Uterus (tissue), 2 donors: Measurements from ENCODE around the gene RNF17.

Experiments used
- POLR2A ChIP-seq, 2 donors: fragments of 450-650 bp; IDR thresholded peaks; one replicate each; pipeline ENCODE4 v1.6.1; 2016; ENCODE audit warnings: antibody characterized with exemption in 2 of 2, mild to moderate bottlenecking in 1 of 2, moderate library complexity in 1 of 2
- TF ChIP-seq, protein P1 (sequence below), 4 experiments: fragments of 200-600 bp in 2 of 4; fragments of 450-650 bp in 2 of 4; sonication (generic) in 2 of 4; IDR thresholded peaks; one replicate each; pipeline ENCODE4 v1.5.1; 2016 to 2019; ENCODE audit warnings: antibody characterized with exemption in 4 of 4, mild to moderate bottlenecking in 2 of 4, moderate library complexity in 1 of 4

DNA sequence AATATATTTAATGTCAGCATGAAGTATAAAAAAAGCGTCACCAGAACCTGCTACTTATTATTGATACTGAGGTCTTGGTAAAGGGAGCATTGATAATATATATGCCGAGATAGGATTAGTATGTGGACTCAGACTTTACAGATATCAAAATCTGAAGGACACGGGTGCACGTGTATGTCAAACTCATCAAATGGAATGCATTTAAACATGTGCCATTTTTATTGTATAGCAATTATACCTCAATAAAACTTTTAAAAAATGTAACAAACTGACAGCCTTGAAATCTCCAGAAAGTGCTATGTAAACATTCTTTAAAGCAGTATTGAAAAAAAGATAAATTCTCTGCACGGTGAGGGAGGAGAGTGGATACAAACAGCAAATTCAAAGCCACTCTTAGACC lies 157.9 kb downstream of the RNF17 start:
- TF ChIP-seq, protein P1, sequence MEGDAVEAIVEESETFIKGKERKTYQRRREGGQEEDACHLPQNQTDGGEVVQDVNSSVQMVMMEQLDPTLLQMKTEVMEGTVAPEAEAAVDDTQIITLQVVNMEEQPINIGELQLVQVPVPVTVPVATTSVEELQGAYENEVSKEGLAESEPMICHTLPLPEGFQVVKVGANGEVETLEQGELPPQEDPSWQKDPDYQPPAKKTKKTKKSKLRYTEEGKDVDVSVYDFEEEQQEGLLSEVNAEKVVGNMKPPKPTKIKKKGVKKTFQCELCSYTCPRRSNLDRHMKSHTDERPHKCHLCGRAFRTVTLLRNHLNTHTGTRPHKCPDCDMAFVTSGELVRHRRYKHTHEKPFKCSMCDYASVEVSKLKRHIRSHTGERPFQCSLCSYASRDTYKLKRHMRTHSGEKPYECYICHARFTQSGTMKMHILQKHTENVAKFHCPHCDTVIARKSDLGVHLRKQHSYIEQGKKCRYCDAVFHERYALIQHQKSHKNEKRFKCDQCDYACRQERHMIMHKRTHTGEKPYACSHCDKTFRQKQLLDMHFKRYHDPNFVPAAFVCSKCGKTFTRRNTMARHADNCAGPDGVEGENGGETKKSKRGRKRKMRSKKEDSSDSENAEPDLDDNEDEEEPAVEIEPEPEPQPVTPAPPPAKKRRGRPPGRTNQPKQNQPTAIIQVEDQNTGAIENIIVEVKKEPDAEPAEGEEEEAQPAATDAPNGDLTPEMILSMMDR (IDR thresholded peaks at IDR 0.05), result no peak
- no peak for TF ChIP-seq POLR2A (IDR thresholded peaks at IDR 0.05)
